ENCODE measurements around the gene HTRA3.

Gene HTRA3

GRCh38 chr4:8245884-8246833, 23.4 kb upstream of the HTRA3 start:
- H3K27ac ChIP-seq: no peak overlapping the region
- ChIA-PET CTCF (interaction anchor here (0.6 kb wide), 1 partner anchor 1615 kb away, joined by 4 read pairs; no protein-coding TSS in a partner anchor), POLR2A (ENCODE audit: low non-redundant PET) (no interaction called here)
- no peak for TF ChIP-seq CTCF (conservative IDR thresholded peaks at IDR 0.05; ENCODE audit: low read depth)
- no peak for DNase-seq (ENCODE audit: low spot score)

GRCh38 chr4:8247047-8247930, 22.3 kb upstream of the HTRA3 start:
- ChIA-PET CTCF (interaction anchor here (0.7 kb wide), 1 partner anchor 195 kb away, joined by 3 read pairs; no protein-coding TSS in a partner anchor), POLR2A (ENCODE audit: low non-redundant PET) (no interaction called here)
- no peak for TF ChIP-seq CTCF (conservative IDR thresholded peaks at IDR 0.05; ENCODE audit: low read depth)
- no peak for DNase-seq (ENCODE audit: low spot score)
- H3K27ac ChIP-seq: no peak overlapping the region

GRCh38 chr4:8248091-8248490, 21.5 kb upstream of the HTRA3 start:
- TF ChIP-seq CTCF (conservative IDR thresholded peaks at IDR 0.05; ENCODE audit: low read depth): no peak
- ChIA-PET POLR2A (ENCODE audit: low non-redundant PET) (no interaction called here), CTCF (interaction anchor here (0.7 kb wide), 1 partner anchor 194 kb away, joined by 3 read pairs; no protein-coding TSS in a partner anchor)
- no peak for DNase-seq (ENCODE audit: low spot score)
- H3K27ac ChIP-seq: no peak overlapping the region

- CTCF ChIA-PET: interaction anchor here (1.6 kb wide), 1 partner anchor 8 kb away, joined by 4 read pairs; no protein-coding TSS in a partner anchor
- no peak overlapping the region for H3K27ac ChIP-seq
- no peak for DNase-seq (ENCODE audit: low spot score)
- POLR2A ChIA-PET (ENCODE audit: low non-redundant PET): interaction anchor here (0.6 kb wide), 1 partner anchor 54 kb away, joined by 3 read pairs; no protein-coding TSS in a partner anchor
- TF ChIP-seq CTCF (conservative IDR thresholded peaks at IDR 0.05; ENCODE audit: low read depth): no peak
Measured at GRCh38 chr4:8250227-8250626, 19.3 kb upstream of the HTRA3 start.

- CTCF ChIA-PET: interaction anchor here (1.6 kb wide), 1 partner anchor 8 kb away, joined by 4 read pairs; no protein-coding TSS in a partner anchor
- H3K27ac ChIP-seq: no peak overlapping the region
- DNase-seq (ENCODE audit: low spot score): no peak
- TF ChIP-seq CTCF (conservative IDR thresholded peaks at IDR 0.05; ENCODE audit: low read depth): no peak
- POLR2A ChIA-PET (ENCODE audit: low non-redundant PET): interaction anchor here (0.6 kb wide), 1 partner anchor 54 kb away, joined by 3 read pairs; no protein-coding TSS in a partner anchor
Measured at GRCh38 chr4:8250637-8251036, 18.9 kb upstream of the HTRA3 start.

Data from RWPE1 (cell line).